Measurements from ENCODE around the gene PLXNA2.

PLXNA2 gene

DNA sequence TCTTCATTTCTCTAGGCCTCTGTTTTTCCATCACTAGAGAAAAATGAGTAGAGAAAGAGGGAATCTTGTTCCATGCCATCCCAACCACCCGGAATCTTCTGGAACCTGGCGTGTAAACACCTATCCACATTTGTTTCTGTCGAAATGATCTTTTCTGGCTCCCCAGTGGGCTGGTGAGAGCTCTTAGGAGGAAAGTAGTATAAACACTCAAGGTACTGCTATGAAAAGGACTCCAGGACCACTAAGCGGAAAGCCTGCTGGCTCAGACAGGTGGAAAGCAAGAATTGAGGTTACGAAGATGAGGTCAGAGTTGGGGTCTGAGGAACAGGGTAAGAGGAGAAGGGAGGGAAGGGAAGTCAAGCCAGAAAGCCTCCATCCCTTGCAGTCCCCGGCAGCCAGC, 90.8 kb downstream of the PLXNA2 start:
- H3K9me3 ChIP-seq (ENCODE audit: insufficient read depth, low read depth, low read length): no peaks in the 10 kb centered on the region
- H3K4me1 ChIP-seq (ENCODE audit: insufficient read depth, low read length): peaks cover 11% of the 10 kb centered on the region
- no peak overlapping the region for H3K9ac ChIP-seq (ENCODE audit: low read depth, low read length)
- H3K36me3 ChIP-seq (ENCODE audit: insufficient read depth, low read depth, low read length): no peaks in the 10 kb centered on the region
- H3K27me3 ChIP-seq (ENCODE audit: insufficient read depth, low read length): no peaks in the 10 kb centered on the region
- no peak overlapping the region for H3K27ac ChIP-seq (ENCODE audit: low read length)
- H3K4me3 ChIP-seq (ENCODE audit: low read length): no peak overlapping the region

DNA sequence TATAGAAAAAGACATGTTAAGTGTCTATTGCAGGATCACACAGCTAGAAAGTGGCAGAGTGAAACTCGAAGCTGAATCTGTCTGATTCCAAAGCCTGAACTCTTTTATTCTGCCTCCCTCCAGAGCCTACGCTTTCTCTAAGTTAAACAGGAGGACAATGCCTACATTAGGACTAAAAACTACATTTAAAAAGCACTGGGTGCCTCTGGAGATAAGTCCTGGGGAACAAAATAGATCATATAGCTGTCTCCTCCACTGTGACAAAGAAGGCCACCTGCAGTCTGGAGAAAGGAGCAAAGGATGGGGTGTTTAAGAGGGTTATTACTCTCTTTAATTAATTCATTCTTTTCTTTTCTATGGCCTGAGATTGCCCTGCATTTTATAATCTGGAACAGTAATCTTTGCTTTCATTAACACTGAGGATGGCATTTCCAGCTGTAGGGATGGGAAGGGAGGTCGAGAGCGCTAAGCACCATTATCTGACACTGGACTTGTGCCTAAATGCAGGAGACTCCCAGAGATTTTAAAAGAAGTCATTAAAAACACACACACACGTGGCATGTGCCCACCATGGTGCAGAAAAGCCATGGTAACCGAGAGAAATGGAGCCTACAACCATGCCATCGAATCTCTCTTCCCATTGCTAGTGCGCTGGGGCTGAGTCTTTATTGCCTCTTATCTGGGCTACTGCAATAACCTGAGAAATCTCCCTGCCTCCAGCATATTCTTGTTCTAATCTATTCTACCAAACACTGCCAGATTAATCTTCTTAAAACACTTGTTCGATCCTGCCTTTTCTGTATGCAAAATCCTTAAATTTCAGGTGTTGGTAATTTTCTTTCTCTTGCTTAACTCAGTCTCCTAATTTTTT, 92.2 kb downstream of the PLXNA2 start:
- Histone ChIP-seq H3K9me3 (ENCODE audit: insufficient read depth, low read depth, low read length) (no peaks in the 10 kb centered on the region), H3K4me1 (ENCODE audit: insufficient read depth, low read length) (peaks cover 8% of the 10 kb centered on the region; the same call in 1 of the 2 replicates), H3K4me3 (ENCODE audit: low read length) (no peak overlapping the region), H3K36me3 (ENCODE audit: insufficient read depth, low read depth, low read length) (no peaks in the 10 kb centered on the region), H3K27me3 (ENCODE audit: insufficient read depth, low read length) (no peaks in the 10 kb centered on the region), H3K27ac (ENCODE audit: low read length) (no peak overlapping the region), H3K9ac (ENCODE audit: low read depth, low read length) (no peak overlapping the region)

DNA sequence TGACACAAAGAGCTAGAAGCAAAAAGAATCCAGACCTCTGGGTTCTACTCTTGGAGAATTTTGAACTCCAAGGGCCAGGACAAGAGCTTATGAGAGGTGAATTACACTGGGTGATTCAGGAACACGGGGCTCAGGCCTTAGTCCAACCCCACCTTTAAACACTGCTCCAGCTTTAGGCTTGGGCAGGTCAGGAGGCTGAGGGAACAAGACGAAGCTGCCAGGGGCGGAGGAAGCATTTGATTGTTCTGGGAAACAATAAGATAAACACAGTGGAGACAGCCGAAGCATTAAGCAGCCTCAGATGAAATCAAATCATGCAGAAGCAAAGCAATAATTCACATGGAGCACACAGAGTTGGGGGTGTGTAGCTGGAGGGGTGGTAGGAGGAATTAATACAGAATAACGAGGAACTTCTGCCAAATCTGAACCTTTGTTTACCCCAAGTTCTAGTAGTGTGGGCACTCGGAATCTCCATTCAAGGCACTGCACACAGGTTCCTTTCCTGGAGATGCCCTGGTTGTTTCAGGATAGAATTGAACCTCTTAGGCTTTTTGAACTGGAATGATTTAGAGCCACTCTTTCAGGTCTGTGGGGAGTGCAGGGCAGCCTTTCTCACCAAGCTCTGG, 93.2 kb downstream of the PLXNA2 start:
- Histone ChIP-seq H3K9ac (ENCODE audit: low read depth, low read length) (no peak overlapping the region), H3K27ac (ENCODE audit: low read length) (no peak overlapping the region), H3K4me3 (ENCODE audit: low read length) (no peak overlapping the region), H3K36me3 (ENCODE audit: insufficient read depth, low read depth, low read length) (no peaks in the 10 kb centered on the region), H3K4me1 (ENCODE audit: insufficient read depth, low read length) (peaks cover 8% of the 10 kb centered on the region; the same call in 1 of the 2 replicates), H3K9me3 (ENCODE audit: insufficient read depth, low read depth, low read length) (no peaks in the 10 kb centered on the region), H3K27me3 (ENCODE audit: insufficient read depth, low read length) (no peaks in the 10 kb centered on the region)

DNA sequence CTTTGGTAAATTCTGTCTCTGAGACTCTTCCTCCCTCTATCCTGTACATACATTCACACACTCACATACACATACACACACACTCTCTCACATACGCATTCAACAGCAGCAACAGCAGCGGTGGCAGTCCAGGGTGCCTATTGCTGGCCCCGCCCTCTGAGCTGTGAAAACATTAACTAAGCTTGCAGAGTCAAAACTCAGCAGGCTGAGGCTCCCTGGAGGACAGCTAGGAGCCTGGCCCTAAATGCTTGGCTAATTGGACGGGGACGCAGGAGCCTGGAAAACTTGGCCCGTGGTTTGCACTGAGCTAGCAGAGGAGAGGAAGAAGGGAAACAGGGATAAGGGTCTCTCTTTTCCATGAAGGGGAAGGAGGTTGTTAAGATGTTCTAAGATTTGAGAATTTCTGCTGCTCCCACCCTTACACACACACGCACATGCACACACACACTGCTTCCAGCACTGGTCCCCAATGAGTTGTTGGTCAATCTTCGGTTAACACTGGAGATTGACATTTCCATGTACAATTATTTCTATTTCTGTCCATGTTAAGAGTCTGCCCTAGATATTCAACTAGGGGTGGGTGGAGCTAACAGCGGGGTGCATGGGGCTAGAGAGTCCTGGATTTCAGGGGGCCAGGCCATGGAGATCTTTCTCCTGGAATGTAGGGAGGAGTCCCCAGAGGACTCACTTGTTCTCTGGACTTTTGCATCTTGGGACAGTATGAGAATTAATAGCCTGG, 94.2 kb downstream of the PLXNA2 start:
- Histone ChIP-seq H3K4me1 (ENCODE audit: insufficient read depth, low read length) (peaks cover 7% of the 10 kb centered on the region; the same call in 1 of the 2 replicates), H3K9me3 (ENCODE audit: insufficient read depth, low read depth, low read length) (no peaks in the 10 kb centered on the region), H3K27ac (ENCODE audit: low read length) (no peak overlapping the region), H3K36me3 (ENCODE audit: insufficient read depth, low read depth, low read length) (no peaks in the 10 kb centered on the region), H3K4me3 (ENCODE audit: low read length) (no peak overlapping the region), H3K27me3 (ENCODE audit: insufficient read depth, low read length) (no peaks in the 10 kb centered on the region), H3K9ac (ENCODE audit: low read depth, low read length) (no peak overlapping the region)

DNA sequence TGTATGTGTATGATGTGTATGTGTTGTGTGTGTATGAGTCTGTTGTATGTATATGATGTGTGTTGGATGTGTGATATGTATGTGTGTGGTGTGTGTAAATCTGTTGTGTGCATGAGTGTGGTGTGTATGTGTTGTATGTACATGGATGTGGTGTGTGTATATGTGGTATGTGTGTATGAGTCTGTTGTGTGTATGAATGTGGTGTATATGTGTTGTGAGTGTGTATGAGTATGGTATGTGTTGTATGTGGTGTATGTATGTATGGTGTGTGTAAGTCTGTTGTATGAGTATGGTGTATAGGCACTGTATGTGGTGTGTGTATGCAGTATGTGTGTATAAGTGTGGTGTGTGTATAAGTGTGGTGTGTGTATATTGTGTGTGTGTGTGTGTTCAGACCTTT, 95.0 kb downstream of the PLXNA2 start:
- Histone ChIP-seq H3K27ac (ENCODE audit: low read length) (no peak overlapping the region), H3K9ac (ENCODE audit: low read depth, low read length) (no peak overlapping the region), H3K36me3 (ENCODE audit: insufficient read depth, low read depth, low read length) (no peaks in the 10 kb centered on the region), H3K4me1 (ENCODE audit: insufficient read depth, low read length) (peaks cover 9% of the 10 kb centered on the region; the same call in 1 of the 2 replicates), H3K27me3 (ENCODE audit: insufficient read depth, low read length) (no peaks in the 10 kb centered on the region), H3K4me3 (ENCODE audit: low read length) (no peak overlapping the region), H3K9me3 (ENCODE audit: insufficient read depth, low read depth, low read length) (no peaks in the 10 kb centered on the region)

DNA sequence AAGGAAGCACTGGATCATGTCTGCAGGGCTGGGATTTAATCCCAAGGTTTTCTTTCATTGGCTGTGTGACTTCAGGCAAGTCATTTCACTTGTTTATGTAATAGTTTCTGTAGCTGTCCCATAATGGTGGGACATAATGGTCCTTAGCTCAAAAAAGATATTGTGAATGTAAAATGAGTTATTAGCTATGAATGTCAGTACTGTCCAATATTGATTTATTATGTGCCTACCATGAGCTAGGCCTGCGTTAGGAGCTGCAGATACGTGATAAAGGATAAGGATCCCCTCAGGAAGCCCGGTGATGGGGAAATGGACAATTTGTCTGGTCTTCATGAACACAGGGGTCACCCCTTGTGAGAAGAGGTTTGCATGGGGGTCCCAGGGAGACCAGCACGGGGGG, 95.8 kb downstream of the PLXNA2 start:
- H3K27ac ChIP-seq (ENCODE audit: low read length): no peak overlapping the region
- H3K4me3 ChIP-seq (ENCODE audit: low read length): no peak overlapping the region
- H3K4me1 ChIP-seq (ENCODE audit: insufficient read depth, low read length): peaks cover 8% of the 10 kb centered on the region; the same call in 1 of the 2 replicates
- H3K9ac ChIP-seq (ENCODE audit: low read depth, low read length): no peak overlapping the region
- H3K36me3 ChIP-seq (ENCODE audit: insufficient read depth, low read depth, low read length): no peaks in the 10 kb centered on the region
- H3K9me3 ChIP-seq (ENCODE audit: insufficient read depth, low read depth, low read length): no peaks in the 10 kb centered on the region
- no peaks in the 10 kb centered on the region for H3K27me3 ChIP-seq (ENCODE audit: insufficient read depth, low read length)

DNA sequence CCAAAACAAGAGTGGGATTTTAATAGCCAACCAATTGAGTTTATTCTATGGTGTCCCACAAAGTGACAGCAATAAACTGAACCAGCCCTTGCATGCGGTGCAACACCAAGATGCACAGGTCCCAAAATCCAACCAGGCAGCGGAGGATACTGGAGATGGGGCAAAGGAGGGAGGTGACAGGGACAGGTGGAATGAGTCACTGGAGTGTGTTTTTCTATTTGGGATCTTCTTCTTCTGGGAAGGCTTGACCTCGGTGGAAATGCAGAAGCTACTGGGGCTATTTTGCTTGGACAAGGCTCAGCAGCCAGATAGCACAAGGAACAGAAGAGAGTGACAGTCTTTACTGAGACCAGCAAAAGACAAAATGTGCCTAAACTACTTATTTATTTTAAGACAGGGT, 97.5 kb downstream of the PLXNA2 start:
- H3K27me3 ChIP-seq (ENCODE audit: insufficient read depth, low read length): no peaks in the 10 kb centered on the region
- no peak overlapping the region for H3K27ac ChIP-seq (ENCODE audit: low read length)
- H3K4me3 ChIP-seq (ENCODE audit: low read length): no peak overlapping the region
- peaks cover 8% of the 10 kb centered on the region; the same call in 1 of the 2 replicates for H3K4me1 ChIP-seq (ENCODE audit: insufficient read depth, low read length)
- H3K9ac ChIP-seq (ENCODE audit: low read depth, low read length): no peak overlapping the region
- H3K9me3 ChIP-seq (ENCODE audit: insufficient read depth, low read depth, low read length): no peaks in the 10 kb centered on the region
- no peaks in the 10 kb centered on the region for H3K36me3 ChIP-seq (ENCODE audit: insufficient read depth, low read depth, low read length)

DNA sequence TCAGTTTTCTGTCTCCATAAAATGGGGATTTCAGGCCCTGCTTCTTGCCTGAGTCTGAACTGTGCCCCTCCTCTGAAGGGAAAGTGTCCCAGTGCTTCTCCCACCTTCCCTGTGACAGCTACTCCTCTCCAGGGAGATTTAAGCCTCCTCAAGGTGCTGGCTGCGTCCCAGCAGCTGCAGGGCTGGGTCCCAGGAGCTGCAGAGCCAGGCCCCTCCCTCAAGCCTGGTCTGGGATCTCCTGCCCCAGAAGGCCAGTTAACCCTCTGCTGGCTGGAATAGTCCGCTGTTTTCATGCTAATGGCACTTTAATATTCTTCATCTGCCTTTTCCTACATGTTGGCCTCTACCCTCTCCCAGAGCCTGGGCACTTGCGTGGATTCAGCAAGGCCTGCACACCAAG, 99.0 kb downstream of the PLXNA2 start:
- no peaks in the 10 kb centered on the region for H3K27me3 ChIP-seq (ENCODE audit: insufficient read depth, low read length)
- H3K9me3 ChIP-seq (ENCODE audit: insufficient read depth, low read depth, low read length): no peaks in the 10 kb centered on the region
- peaks cover 8% of the 10 kb centered on the region; the same call in 1 of the 2 replicates for H3K4me1 ChIP-seq (ENCODE audit: insufficient read depth, low read length)
- no peak overlapping the region for H3K9ac ChIP-seq (ENCODE audit: low read depth, low read length)
- no peak overlapping the region for H3K4me3 ChIP-seq (ENCODE audit: low read length)
- no peak overlapping the region for H3K27ac ChIP-seq (ENCODE audit: low read length)
- no peaks in the 10 kb centered on the region for H3K36me3 ChIP-seq (ENCODE audit: insufficient read depth, low read depth, low read length)

DNA sequence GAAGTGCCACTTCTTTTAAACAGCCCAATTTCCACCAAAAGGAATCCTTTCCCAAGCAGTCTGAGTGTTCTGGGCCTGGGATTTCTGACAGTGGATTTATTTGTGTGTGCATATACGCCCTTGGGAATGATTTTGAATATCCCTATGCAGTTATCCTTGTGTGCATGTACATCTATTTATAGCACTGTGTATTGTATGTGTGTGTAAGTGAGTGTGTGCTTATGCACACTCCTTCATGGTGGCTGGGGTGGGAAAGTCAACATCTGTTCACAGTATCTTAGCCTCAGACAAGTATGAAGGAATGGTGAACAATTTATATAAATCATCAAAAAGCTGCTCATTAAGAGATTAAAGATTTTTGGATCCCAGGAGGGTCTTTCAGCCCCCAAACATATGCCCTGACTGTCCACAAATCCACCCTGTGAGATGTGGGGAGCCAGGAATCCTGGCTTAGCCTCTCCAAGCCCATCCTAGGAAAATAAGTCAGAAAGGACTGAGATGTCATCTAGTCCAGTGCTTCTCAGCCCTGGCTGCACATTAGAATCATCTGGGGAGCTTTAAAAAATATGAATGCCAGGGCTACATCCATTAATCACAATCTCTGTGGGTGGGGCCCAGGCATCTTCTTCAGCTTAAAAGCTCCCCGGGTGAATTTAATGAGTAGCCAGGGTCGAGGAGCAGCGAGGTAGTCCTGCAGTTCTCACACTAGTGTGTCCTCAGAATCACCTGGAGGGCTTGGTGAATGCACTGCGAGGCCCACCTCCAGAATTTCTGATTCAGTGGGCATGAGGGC, 101.4 kb downstream of the PLXNA2 start:
- no peaks in the 10 kb centered on the region for H3K9me3 ChIP-seq (ENCODE audit: insufficient read depth, low read depth, low read length)
- H3K4me3 ChIP-seq (ENCODE audit: low read length): no peak overlapping the region
- H3K9ac ChIP-seq (ENCODE audit: low read depth, low read length): no peak overlapping the region
- H3K4me1 ChIP-seq (ENCODE audit: insufficient read depth, low read length): peaks cover 8% of the 10 kb centered on the region; the same call in 1 of the 2 replicates
- no peaks in the 10 kb centered on the region for H3K36me3 ChIP-seq (ENCODE audit: insufficient read depth, low read depth, low read length)
- H3K27ac ChIP-seq (ENCODE audit: low read length): no peak overlapping the region
- no peaks in the 10 kb centered on the region for H3K27me3 ChIP-seq (ENCODE audit: insufficient read depth, low read length)

DNA sequence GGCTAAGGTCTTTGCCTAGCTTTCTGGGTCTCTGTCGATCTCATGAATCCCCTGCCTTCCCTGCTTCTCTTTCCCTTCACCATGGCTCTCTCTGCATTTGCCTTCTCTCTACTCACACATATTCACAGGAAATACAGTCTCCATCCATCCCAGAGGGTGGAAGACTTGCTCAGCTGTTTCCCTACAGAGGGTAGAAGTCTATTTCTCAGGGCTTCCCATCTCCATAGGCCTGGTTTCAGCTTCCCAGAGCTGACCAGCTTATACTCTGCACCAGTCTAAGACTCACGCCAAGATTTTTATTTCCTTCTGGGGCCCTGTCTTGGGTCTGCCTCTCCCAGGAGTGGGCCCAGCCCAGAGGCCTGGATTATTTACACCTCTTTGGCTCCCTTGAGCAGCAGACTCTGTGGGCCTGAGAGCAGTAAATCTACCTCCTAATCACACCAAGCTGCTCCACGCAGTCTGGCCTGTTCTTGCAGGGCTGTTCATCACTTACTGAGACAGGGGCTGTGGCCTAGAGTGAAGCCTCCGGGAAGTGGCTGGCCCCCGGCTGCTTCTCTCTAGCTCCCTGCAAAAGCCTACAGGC, 102.5 kb downstream of the PLXNA2 start:
- Histone ChIP-seq H3K9me3 (ENCODE audit: insufficient read depth, low read depth, low read length) (no peaks in the 10 kb centered on the region), H3K27me3 (ENCODE audit: insufficient read depth, low read length) (no peaks in the 10 kb centered on the region), H3K27ac (ENCODE audit: low read length) (no peak overlapping the region), H3K4me1 (ENCODE audit: insufficient read depth, low read length) (peaks cover 8% of the 10 kb centered on the region; the same call in 1 of the 2 replicates), H3K9ac (ENCODE audit: low read depth, low read length) (no peak overlapping the region), H3K4me3 (ENCODE audit: low read length) (no peak overlapping the region), H3K36me3 (ENCODE audit: insufficient read depth, low read depth, low read length) (no peaks in the 10 kb centered on the region)

Data from iPS-20b (cell line).